Pancreas (tissue), 10 donors: Measurements from ENCODE around the gene MINDY3. TPM values are rescaled to one million over a fixed set of nuclear protein-coding genes. Genes with fewer than 3 reads are reported as not detected.

Experiments used
- ATAC-seq, 4 donors: fragments of 200-7000 bp; cut with Tn5 transposase; one replicate each; pipeline versions ENCODE4 v1.8.0 to v1.9.1; 2020; ENCODE audit warnings: mild to moderate bottlenecking in 4 of 4, moderate library complexity in 4 of 4
- DNase-seq, 6 donors: peaks; one replicate each; pipeline ENCODE4 v3.0.0-alpha.2; 2020
- FAIRE-seq: peaks from 2 replicates; lab custom pipeline; 2012; peaks lifted over from hg19 to GRCh38; lab: Jason Lieb, UNC
- H3K27ac ChIP-seq, 4 donors: fragments of 200-600 bp; sonication (generic); 1 replicate in 3 of 4; 2 replicates in 1 of 4; pipeline versions ENCODE4 v1.5.0 to v1.8.0; 2020
- H3K27me3 ChIP-seq, 4 donors: fragments of 200-600 bp; one replicate each; pipeline ENCODE4 v1.8.0; 2021
- H3K36me3 ChIP-seq, 3 donors: fragments of 200-600 bp; sonication (generic) in 1 of 3; one replicate each; pipeline versions ENCODE4 v1.5.0 to v1.8.0; 2020 to 2021
- H3K4me1 ChIP-seq, 3 donors: fragments of 200-600 bp; one replicate each; pipeline ENCODE4 v1.8.0; 2021
- H3K4me3 ChIP-seq, 4 donors: fragments of 200-600 bp; sonication (generic) in 2 of 4; one replicate each; pipeline versions ENCODE4 v1.5.0 to v1.8.0; 2020 to 2021
- H3K9me3 ChIP-seq, 4 donors: fragments of 200-600 bp; one replicate each; pipeline ENCODE4 v1.8.0; 2021
- WGBS, 2 donors: extraction: QIAGEN DNeasy Blood & Tissue Kit; methylation state at CpG; one replicate each; pipeline ENCODE4 v1.1.7; 2013; 5-methylcytosine and 5-hydroxymethylcytosine counted together
- intact Hi-C, 3 donors: fragments of 100-400 bp; cut with DNase I; formaldehyde crosslinking; loops; one replicate each; pipeline versions ENCODE4 v1.11.1 to v1.14.2; 2022
- polyA plus RNA-seq, 2 donors: library from polyadenylated mRNA; stranded (reverse); fragments of 200-250 nt; gene quantifications; one replicate each; pipeline ENCODE4 v1.2.3, GENCODE V29; 2013
- total RNA-seq, 6 donors: library from RNA; stranded (reverse); fragmentation: NEBNext Ultra II Directional in 4 of 6; extraction: Animal tissue kit (Norgen Biotek cat#: 25700) in 4 of 6; gene quantifications; one replicate each; pipeline versions ENCODE4 v1.2.1 to v1.2.4, GENCODE V29; 2021 to 2023
- TF ChIP-seq, protein P1 (sequence below), 4 donors: fragments of 200-600 bp; sonication (generic) in 3 of 4; IDR thresholded peaks; one replicate each; pipeline versions ENCODE4 v1.5.0 to v1.8.0; 2021; ENCODE audit warnings: antibody characterized with exemption in 4 of 4
- donor health status: healthy with polysubstance abuse.
- donor health status: DM: no; HTN: no; CAD: no; lungs with moderate emphysema.
- donor health status: DM: no; HTN: no; CAD: no.
- donor health status: control.
- donor health status: control.
- donor health status: Bipolar disorder and iron deficiency.
- donor health status: DM: yes; HTN: yes; CAD: no.
- donor health status: DM: no; HTN: no; CAD: no.
- donor health status: DM: no; HTN: no; CAD: no.
- donor health status: DM: yes; HTN: yes; CAD: no.

Gene MINDY3
- total and polyA plus RNA-seq, 8 donors, result 6.9 to 14.6 (median 11.6) TPM

DNA sequence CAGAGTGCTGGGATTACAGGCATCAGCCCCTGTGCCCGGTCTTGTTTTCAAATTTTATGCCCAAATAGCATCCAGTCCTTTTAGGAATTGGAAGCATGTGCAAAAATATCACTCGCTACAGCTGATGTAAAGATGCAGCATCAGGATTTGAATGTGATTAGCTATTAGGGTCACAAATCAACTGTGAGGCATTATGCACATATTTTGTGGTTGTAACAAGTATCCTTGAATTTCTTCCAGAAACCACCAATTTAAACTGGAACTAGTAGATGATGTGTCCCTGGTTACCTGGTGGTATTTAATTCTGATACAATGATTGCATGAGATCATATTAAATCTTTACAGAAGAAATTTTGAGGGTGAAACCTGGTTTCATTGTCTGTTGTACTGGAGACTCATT, 99.6 kb downstream of the MINDY3 start:
- no peak for FAIRE-seq
- intact Hi-C loops, result no loop called here
- Histone ChIP-seq H3K36me3 (no peaks in the 10 kb centered on the region), H3K9me3 (no peaks in the 10 kb centered on the region), H3K27me3 (no peaks in the 10 kb centered on the region), H3K27ac (no peak overlapping the region), H3K4me3 (no peak overlapping the region), H3K4me1 (no peaks in the 10 kb centered on the region)
- 86 to 87% methylated on average over 2 of the region's 2 CpGs for WGBS, 2 donors
- no peak for DNase-seq
- TF ChIP-seq, protein P1, sequence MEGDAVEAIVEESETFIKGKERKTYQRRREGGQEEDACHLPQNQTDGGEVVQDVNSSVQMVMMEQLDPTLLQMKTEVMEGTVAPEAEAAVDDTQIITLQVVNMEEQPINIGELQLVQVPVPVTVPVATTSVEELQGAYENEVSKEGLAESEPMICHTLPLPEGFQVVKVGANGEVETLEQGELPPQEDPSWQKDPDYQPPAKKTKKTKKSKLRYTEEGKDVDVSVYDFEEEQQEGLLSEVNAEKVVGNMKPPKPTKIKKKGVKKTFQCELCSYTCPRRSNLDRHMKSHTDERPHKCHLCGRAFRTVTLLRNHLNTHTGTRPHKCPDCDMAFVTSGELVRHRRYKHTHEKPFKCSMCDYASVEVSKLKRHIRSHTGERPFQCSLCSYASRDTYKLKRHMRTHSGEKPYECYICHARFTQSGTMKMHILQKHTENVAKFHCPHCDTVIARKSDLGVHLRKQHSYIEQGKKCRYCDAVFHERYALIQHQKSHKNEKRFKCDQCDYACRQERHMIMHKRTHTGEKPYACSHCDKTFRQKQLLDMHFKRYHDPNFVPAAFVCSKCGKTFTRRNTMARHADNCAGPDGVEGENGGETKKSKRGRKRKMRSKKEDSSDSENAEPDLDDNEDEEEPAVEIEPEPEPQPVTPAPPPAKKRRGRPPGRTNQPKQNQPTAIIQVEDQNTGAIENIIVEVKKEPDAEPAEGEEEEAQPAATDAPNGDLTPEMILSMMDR (IDR thresholded peaks at IDR 0.05), result no peak
- ATAC-seq, result no peak

DNA sequence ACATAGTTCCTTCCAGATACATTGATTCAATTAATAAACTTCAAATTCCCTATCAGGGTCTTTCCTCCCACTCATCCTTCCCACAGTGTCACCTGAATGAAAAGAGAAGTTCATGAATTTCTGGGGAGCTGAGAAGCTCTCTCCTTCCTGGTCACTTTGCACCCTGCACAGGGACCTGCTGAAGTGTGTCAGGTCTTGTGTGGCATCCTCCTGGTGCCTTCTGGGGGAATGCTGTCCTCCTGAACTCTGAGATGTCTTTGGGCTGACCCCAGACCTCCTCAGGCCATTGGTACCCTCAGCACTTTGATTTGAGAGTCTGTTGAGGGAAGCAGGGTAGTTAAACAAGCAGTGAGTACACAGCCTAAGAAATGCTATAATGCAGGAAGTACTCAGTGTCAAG, 101.0 kb downstream of the MINDY3 start:
- Histone ChIP-seq H3K9me3 (no peaks in the 10 kb centered on the region), H3K4me1 (no peaks in the 10 kb centered on the region), H3K36me3 (no peaks in the 10 kb centered on the region), H3K27me3 (no peaks in the 10 kb centered on the region), H3K4me3 (no peak overlapping the region), H3K27ac (no peak overlapping the region)
- no peak for ATAC-seq
- no peak for FAIRE-seq
- no peak for DNase-seq
- TF ChIP-seq, protein P1 (IDR thresholded peaks at IDR 0.05), result no peak
- intact Hi-C loops, result no loop called here

DNA sequence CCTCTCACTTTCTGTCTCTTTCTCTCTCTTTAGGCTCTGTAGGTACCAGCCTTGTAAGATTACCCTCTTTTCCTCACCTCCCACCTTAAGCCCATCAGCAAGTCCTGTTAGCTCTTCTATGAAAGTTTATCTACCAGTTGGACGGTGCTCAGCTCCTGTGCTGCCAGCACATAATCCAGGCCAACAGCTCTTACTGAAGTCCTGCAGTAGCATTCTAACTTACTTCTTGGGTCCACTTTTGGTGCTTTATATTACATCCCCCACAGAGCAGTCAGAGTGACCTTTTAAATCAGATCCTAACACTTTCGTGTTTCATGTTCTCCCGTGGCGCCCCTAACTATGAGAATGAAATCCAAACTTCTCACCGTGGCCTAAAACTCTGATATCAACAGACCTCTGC, 101.7 kb downstream of the MINDY3 start:
- H3K27me3 ChIP-seq, result no peaks in the 10 kb centered on the region
- no peak overlapping the region for H3K4me3 ChIP-seq
- H3K36me3 ChIP-seq, result no peaks in the 10 kb centered on the region
- no peaks in the 10 kb centered on the region for H3K4me1 ChIP-seq
- no peak overlapping the region for H3K27ac ChIP-seq
- FAIRE-seq (no peak), ATAC-seq (no peak), DNase-seq (no peak)
- TF ChIP-seq, protein P1 (IDR thresholded peaks at IDR 0.05), result no peak
- WGBS, 2 donors, result 62 to 65% methylated on average over 5 of the region's 5 CpGs
- H3K9me3 ChIP-seq, result no peaks in the 10 kb centered on the region
- intact Hi-C loops, result no loop called here

DNA sequence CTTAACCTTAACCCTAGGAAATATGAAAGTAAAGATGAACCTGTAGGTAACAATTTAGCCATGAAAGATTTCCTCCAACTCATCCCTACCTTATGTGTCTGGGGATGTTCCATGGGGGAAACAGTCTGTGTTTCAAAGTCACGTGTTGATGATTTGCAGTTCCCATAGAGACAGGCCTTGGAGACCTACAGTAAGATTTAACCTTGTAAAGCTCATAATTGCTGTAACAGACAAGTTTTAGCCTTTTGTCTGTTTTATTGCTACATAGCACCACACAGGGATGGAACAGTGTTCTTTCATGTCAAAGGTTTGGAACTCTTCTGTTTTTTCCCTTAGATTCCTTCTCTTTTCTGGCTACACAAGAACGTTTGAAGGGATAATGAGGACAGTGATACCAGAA, 105.4 kb downstream of the MINDY3 start:
- Histone ChIP-seq H3K27ac (no peak overlapping the region), H3K4me1 (no peaks in the 10 kb centered on the region), H3K4me3 (no peak overlapping the region), H3K36me3 (no peaks in the 10 kb centered on the region), H3K27me3 (no peaks in the 10 kb centered on the region), H3K9me3 (no peaks in the 10 kb centered on the region)
- FAIRE-seq (no peak), ATAC-seq (no peak), DNase-seq (no peak)
- intact Hi-C loops, result no loop called here
- WGBS, 2 donors, result 13 to 16% methylated on average over 2 of the region's 2 CpGs
- TF ChIP-seq, protein P1 (IDR thresholded peaks at IDR 0.05), result no peak

DNA sequence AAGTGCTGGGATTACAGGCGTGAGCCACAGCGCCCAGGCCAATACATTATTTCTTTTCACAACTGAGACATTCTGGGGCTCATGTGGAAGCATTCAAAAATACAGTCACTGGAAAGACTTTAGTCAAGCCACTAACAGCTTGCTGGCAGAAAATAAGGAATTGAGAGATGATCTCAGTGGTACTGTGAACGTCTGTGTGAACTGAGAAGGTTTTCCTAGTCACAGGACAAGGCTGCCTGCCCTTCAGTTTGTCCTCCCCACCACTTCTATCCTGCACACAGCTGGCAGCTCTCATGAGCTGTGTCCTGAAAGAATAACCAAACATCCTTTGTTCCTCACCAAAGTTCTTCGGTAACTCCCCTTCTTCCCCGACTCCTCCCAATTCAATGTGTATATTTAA, 109.3 kb downstream of the MINDY3 start:
- no peak for DNase-seq
- no peaks in the 10 kb centered on the region for H3K36me3 ChIP-seq
- H3K4me3 ChIP-seq, result no peak overlapping the region
- no peaks in the 10 kb centered on the region for H3K27me3 ChIP-seq
- no peak overlapping the region for H3K27ac ChIP-seq
- no peak for ATAC-seq
- no peak for FAIRE-seq
- WGBS, 2 donors, result 72 to 74% methylated on average over 5 of the region's 5 CpGs
- intact Hi-C loops, result no loop called here
- H3K9me3 ChIP-seq, result no peaks in the 10 kb centered on the region
- TF ChIP-seq, protein P1 (IDR thresholded peaks at IDR 0.05), result no peak
- no peaks in the 10 kb centered on the region for H3K4me1 ChIP-seq
